Activated gamma-delta T cell (primary cell): ENCODE measurements around the gene COA7.

Source experiments
- DNase-seq: peaks from one replicate; lab custom pipeline; 2025; lab: John Stamatoyannopoulos, UW

Gene COA7

DNA sequence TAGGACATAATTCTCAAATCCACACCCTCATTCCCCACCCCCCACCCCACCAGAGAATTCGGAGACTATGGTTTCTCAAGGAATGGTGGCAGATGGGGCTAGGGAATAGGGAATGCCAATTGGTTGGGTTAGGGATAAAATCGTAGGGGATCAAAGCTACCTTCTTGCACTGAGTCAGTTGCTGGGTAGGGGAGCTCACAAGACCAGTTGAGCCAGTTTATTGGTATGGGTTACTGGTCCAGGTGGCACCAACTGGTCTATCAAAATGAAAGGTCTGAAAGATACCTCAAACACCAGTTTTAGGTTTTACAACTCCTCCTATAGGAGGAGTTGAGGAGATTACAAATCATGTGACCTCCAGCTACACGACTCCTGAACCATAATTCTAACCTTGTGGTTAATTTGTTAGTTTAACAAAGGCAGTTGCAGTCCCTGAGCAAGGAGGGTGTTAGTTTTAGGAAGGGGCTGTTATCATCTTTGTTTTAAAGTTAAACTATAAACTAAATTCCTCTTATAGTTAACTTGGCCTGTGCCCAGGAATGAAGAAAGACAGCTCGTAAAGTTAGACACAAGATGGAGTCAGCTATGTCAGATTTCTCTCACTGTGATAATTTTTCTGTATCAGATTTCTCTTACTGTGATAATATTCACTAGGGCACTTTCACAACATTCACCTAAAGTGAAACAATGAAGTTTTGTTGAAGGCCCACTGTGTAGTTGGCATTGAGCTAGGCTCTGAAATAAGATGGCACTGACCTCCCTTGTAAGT lies 62.6 kb downstream of the COA7 start:
- no peak for DNase-seq
